ENCODE results near the gene UBE3A. TPM values are rescaled to one million over a fixed set of nuclear protein-coding genes. Genes with fewer than 3 reads are reported as not detected.

Gene UBE3A
- total RNA-seq, 1 experiment from 2014 or later: 104 TPM

- POLR2A ChIA-PET: no interaction called here
- intact Hi-C loops (cut with micrococcal nuclease): no loop called here
Observed at GRCh38 chr15:25487226-25487884, 48.5 kb upstream of the UBE3A start.

More at GRCh38 chr15:25487226-25487884, 48.5 kb upstream of the UBE3A start:
- Histone ChIP-seq H3K4me2 (ENCODE audit: low read length) (no peak overlapping the region), H3K9ac (ENCODE audit: low read length) (no peak overlapping the region), H4K20me1 (ENCODE audit: insufficient read depth) (no peaks in the 10 kb centered on the region; the same call in 1 of the 2 replicates), H3K4me1 (ENCODE audit: control insufficient read depth in 1 of 2, insufficient read depth in 2 of 2, low read length in 2 of 2) (no peaks in the 10 kb centered on the region), H3K36me3 (ENCODE audit: control insufficient read depth in 1 of 2, insufficient read depth in 2 of 2, low read length in 2 of 2) (no peaks in the 10 kb centered on the region), H3K4me3 (replicated peaks in 1 of 2; ENCODE audit: low read depth in 1 of 2, low read length in 2 of 2) (no peak overlapping the region), H3K9me2 (ENCODE audit: insufficient read depth) (no peaks in the 10 kb centered on the region), H2AFZ (ENCODE audit: low read depth, low read length, poor library complexity, severe bottlenecking) (no peak overlapping the region), H3K9me3 (ENCODE audit: control insufficient read depth in 1 of 2, insufficient read depth in 1 of 2, low read depth in 1 of 2, low read length in 2 of 2) (no peaks in the 10 kb centered on the region; a peak in 1 of 4 replicates), H3K27me3 (ENCODE audit: insufficient read depth, low read length) (no peaks in the 10 kb centered on the region), H3K27ac (ENCODE audit: low read depth, low read length) (no peak overlapping the region), H3K79me2 (ENCODE audit: insufficient read depth, low read length) (no peaks in the 10 kb centered on the region)
- BruUV-seq (replicated peaks): no TSS peak
- ChIA-PET CTCF (no interaction called here), RAD21 (ENCODE audit: low non-redundant PET in 1 of 2, low total read pairs in 2 of 2, uncharacterized antibody in 2 of 2, unreplicated experiment in 2 of 2) (no interaction called here)
- DNase-seq (ENCODE audit: low read depth, low spot score) (no peak), ATAC-seq (no peak)
- no peak for TF ChIP-seq SP1 (IDR thresholded peaks at IDR 0.05; ENCODE audit: low read depth)
- TF ChIP-seq CEBPB (IDR thresholded peaks at IDR 0.05; ENCODE audit: low read depth): no peak
- no peak for TF ChIP-seq ELF1 (IDR thresholded peaks at IDR 0.05; ENCODE audit: borderline replicate concordance, low read depth)
- no peak for TF ChIP-seq YY1 (IDR thresholded peaks at IDR 0.05; ENCODE audit: extremely low read depth, insufficient replicate concordance, low read depth, low read length)
- no peak for TF ChIP-seq MAX (IDR thresholded peaks at IDR 0.05)
- no peak for TF ChIP-seq JUND (IDR thresholded peaks at IDR 0.05)
- TF ChIP-seq POLR2AphosphoS5 (IDR thresholded peaks at IDR 0.05; ENCODE audit: low read depth, low read length): no peak
- TF ChIP-seq CBX3 (IDR thresholded peaks at IDR 0.05; ENCODE audit: low read depth): no peak
- TF ChIP-seq ZBTB33 (IDR thresholded peaks at IDR 0.05; ENCODE audit: extremely low read depth, insufficient replicate concordance, low read length): no peak
- TF ChIP-seq CTCF (IDR thresholded peaks at IDR 0.05 in 2 of 3, conservative IDR thresholded peaks at IDR 0.05 in 1 of 3; ENCODE audit: borderline replicate concordance in 1 of 3, insufficient read depth in 1 of 3, low read depth in 2 of 3, low read length in 2 of 3): no peak
- TF ChIP-seq ZFX (IDR thresholded peaks at IDR 0.05): no peak
- no peak for TF ChIP-seq EGR1 (IDR thresholded peaks at IDR 0.05; ENCODE audit: low read depth)
- no peak for TF ChIP-seq POLR2A (IDR thresholded peaks at IDR 0.05; ENCODE audit: borderline replicate concordance, extremely low read depth, insufficient read depth, insufficient read length)
- no peak for TF ChIP-seq TCF7L2 (IDR thresholded peaks at IDR 0.05; ENCODE audit: borderline replicate concordance, extremely low read depth, insufficient read depth, insufficient read length)
- no peak for TF ChIP-seq EZH2phosphoT487 (IDR thresholded peaks at IDR 0.05; ENCODE audit: borderline replicate concordance)
- TF ChIP-seq EZH2 (IDR thresholded peaks at IDR 0.05): no peak
- TF ChIP-seq SRF (IDR thresholded peaks at IDR 0.05; ENCODE audit: low read depth): no peak
- no peak for TF ChIP-seq ZNF274 (IDR thresholded peaks at IDR 0.05; ENCODE audit: low read depth, low read length)
